CD4-positive, alpha-beta T cell (primary cell): Measurements from ENCODE around the gene CUEDC1. TPM values are rescaled to one million over a fixed set of nuclear protein-coding genes. Genes with fewer than 3 reads are reported as not detected.

Source experiments
- ATAC-seq: fragments of 200-7000 bp; cut with Tn5 transposase; one replicate; pipeline ENCODE4 v1.10.0; 2022; ENCODE audit warnings: mild to moderate bottlenecking; ENCODE audit not compliant: poor library complexity
- CTCF ChIA-PET: fragments of 350-600 bp; sonication (Branson Sonifier 250); formaldehyde crosslinking; loops from one replicate; lab custom pipeline; 2021; ENCODE audit warnings: antibody characterized with exemption, inconsistent platforms; lab: Charles Lee
- POLR2A ChIA-PET: fragments of 350-600 bp; sonication (Branson Sonifier 250); formaldehyde crosslinking; loops from one replicate; lab custom pipeline; 2021; ENCODE audit warnings: antibody characterized with exemption, inconsistent platforms; lab: Charles Lee
- DNase-seq, 14 experiments: peaks; one replicate each; pipeline ENCODE4 v3.0.0-alpha.2; 2013 to 2020; ENCODE audit warnings: mixed read lengths in 2 of 14
- H3K27ac ChIP-seq, 2 donors: one replicate each; pipeline versions ENCODE4 v1.5.1 to v1.7.0; 2013; ENCODE audit warnings: low read length in 2 of 2, low read depth in 1 of 2, mild to moderate bottlenecking in 1 of 2
- H3K27me3 ChIP-seq, 2 experiments: 1 replicate in 1 of 2; 2 replicates in 1 of 2; pipeline versions ENCODE4 v1.6.1 to v1.7.0; 2013; ENCODE audit warnings: low read length in 2 of 2, control low read depth in 1 of 2, mild to moderate bottlenecking in 1 of 2, moderate library complexity in 1 of 2; ENCODE audit not compliant: insufficient read depth in 2 of 2, control insufficient read depth in 1 of 2
- H3K36me3 ChIP-seq: one replicate; pipeline ENCODE4 v1.6.1; 2013; ENCODE audit warnings: low read length, control low read depth; ENCODE audit not compliant: insufficient read depth
- H3K4me1 ChIP-seq: one replicate; pipeline ENCODE4 v1.6.1; 2013; ENCODE audit warnings: low read length, control low read depth; ENCODE audit not compliant: insufficient read depth
- H3K4me3 ChIP-seq: one replicate; pipeline ENCODE4 v1.5.1; 2013; ENCODE audit warnings: mild to moderate bottlenecking, low read length, moderate library complexity
- H3K9me3 ChIP-seq, 2 experiments: 1 replicate in 1 of 2; 2 replicates in 1 of 2; pipeline versions ENCODE4 v1.6.1 to v1.7.0; 2013; ENCODE audit warnings: low read length in 2 of 2, mild to moderate bottlenecking in 2 of 2, control low read depth in 1 of 2, moderate library complexity in 1 of 2; ENCODE audit not compliant: control insufficient read depth in 1 of 2, insufficient read depth in 1 of 2
- H3K27ac Mint-ChIP-seq: one replicate; pipeline ENCODE4 v1.8.0; 2020; ENCODE audit warnings: mixed read lengths
- H3K27me3 Mint-ChIP-seq: one replicate; pipeline ENCODE4 v1.8.0; 2021; ENCODE audit warnings: mixed read lengths
- H3K36me3 Mint-ChIP-seq: one replicate; pipeline ENCODE4 v1.8.0; 2021; ENCODE audit warnings: low read depth, mixed read lengths
- H3K4me1 Mint-ChIP-seq: one replicate; pipeline ENCODE4 v1.8.0; 2021; ENCODE audit warnings: low read depth, mixed read lengths
- H3K4me3 Mint-ChIP-seq: one replicate; pipeline ENCODE4 v1.8.0; 2020; ENCODE audit warnings: mild to moderate bottlenecking, mixed read lengths
- H3K9me3 Mint-ChIP-seq: one replicate; pipeline ENCODE4 v1.8.0; 2020; ENCODE audit warnings: mixed read lengths
- intact Hi-C, 2 experiments: fragments of 100-400 bp; cut with DNase I in 1 of 2; cut with micrococcal nuclease in 1 of 2; formaldehyde crosslinking; loops; one replicate each; pipeline versions ENCODE4 v1.15.1 to v1.9.0; 2023 to 2025; cut with DNase I, micrococcal nuclease
- total RNA-seq, 174 experiments: library from RNA in 2 of 174; stranded (reverse) in 2 of 174; gene quantifications; one replicate each; pipeline ENCODE4 v1.2.3 and lab custom pipeline; 2021 to 2026
- TF ChIP-seq, protein P1 (sequence below): fragments of 200-600 bp; IDR thresholded peaks from one replicate; pipeline ENCODE4 v1.8.0; 2022; ENCODE audit warnings: antibody characterized with exemption, mild to moderate bottlenecking

Gene CUEDC1
- total RNA-seq, 2 experiments from 2014 or later = 0.41 to 1.0 TPM

GRCh38 chr17:57885148-57885915, 69.9 kb downstream of the CUEDC1 start:
- intact Hi-C loops = no loop called here
- Histone ChIP-seq H3K4me3 (no peak overlapping the region), H3K9me3 (no peaks in the 10 kb centered on the region), H3K27ac (no peak overlapping the region), H3K36me3 (no peaks in the 10 kb centered on the region), H3K4me1 (peaks cover under 1% of the 10 kb centered on the region), H3K27me3 (no peaks in the 10 kb centered on the region)
- H3K4me3 Mint-ChIP-seq = no peak overlapping the region
- POLR2A ChIA-PET = no interaction called here
- H3K4me1 Mint-ChIP-seq = peaks cover under 1% of the 10 kb centered on the region
- no peaks in the 10 kb centered on the region for H3K27me3 Mint-ChIP-seq
- no peak for DNase-seq
- H3K36me3 Mint-ChIP-seq = no peaks in the 10 kb centered on the region
- TF ChIP-seq, protein P1, sequence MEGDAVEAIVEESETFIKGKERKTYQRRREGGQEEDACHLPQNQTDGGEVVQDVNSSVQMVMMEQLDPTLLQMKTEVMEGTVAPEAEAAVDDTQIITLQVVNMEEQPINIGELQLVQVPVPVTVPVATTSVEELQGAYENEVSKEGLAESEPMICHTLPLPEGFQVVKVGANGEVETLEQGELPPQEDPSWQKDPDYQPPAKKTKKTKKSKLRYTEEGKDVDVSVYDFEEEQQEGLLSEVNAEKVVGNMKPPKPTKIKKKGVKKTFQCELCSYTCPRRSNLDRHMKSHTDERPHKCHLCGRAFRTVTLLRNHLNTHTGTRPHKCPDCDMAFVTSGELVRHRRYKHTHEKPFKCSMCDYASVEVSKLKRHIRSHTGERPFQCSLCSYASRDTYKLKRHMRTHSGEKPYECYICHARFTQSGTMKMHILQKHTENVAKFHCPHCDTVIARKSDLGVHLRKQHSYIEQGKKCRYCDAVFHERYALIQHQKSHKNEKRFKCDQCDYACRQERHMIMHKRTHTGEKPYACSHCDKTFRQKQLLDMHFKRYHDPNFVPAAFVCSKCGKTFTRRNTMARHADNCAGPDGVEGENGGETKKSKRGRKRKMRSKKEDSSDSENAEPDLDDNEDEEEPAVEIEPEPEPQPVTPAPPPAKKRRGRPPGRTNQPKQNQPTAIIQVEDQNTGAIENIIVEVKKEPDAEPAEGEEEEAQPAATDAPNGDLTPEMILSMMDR = no peak
- CTCF ChIA-PET = no interaction called here
- no peaks in the 10 kb centered on the region for H3K9me3 Mint-ChIP-seq
- no peak overlapping the region for H3K27ac Mint-ChIP-seq
- no peak for ATAC-seq

DNA sequence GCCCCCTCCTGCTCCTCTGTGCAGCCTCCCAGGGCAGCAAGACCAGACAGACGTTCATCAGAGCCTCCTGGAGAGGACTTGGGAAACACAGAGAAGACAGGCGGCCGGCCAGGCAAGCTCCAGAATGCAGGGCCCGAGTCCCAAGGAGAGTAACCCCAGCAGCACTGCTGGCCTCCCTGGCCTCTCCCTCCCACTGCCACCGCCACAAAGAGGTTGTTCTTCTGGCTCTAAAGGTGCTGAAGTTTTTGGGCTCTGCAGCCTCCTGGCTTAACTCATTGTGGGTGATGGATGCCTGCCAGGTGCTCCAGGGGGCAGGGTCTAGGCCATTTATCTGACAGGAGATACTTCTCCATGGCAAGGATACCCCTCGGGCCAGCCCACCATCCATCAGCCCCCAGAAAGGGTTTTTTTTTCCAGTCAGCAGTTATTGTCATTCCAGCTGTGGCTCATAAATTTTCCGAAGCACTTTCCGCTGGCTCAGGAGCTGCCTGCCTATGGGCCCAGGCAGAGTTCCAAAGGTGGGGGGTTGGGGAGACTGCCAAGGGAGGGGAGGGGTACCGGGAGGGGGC, 73.3 kb downstream of the CUEDC1 start:
- ChIA-PET POLR2A (no interaction called here), CTCF (no interaction called here)
- Mint-ChIP-seq H3K27me3 (peaks cover 6% of the 10 kb centered on the region), H3K4me1 (peaks cover 13% of the 10 kb centered on the region), H3K27ac (no peak overlapping the region), H3K4me3 (no peak overlapping the region), H3K36me3 (no peaks in the 10 kb centered on the region), H3K9me3 (no peaks in the 10 kb centered on the region)
- Histone ChIP-seq H3K27me3 (no peaks in the 10 kb centered on the region), H3K4me3 (no peak overlapping the region), H3K36me3 (no peaks in the 10 kb centered on the region), H3K27ac (no peak overlapping the region), H3K4me1 (peaks cover 7% of the 10 kb centered on the region), H3K9me3 (no peaks in the 10 kb centered on the region)
- TF ChIP-seq, protein P1 = no peak
- intact Hi-C loops = no loop called here
- DNase-seq (no peak), ATAC-seq (no peak)

GRCh38 chr17:57881143-57881542, 74.1 kb downstream of the CUEDC1 start:
- Mint-ChIP-seq H3K36me3 (no peaks in the 10 kb centered on the region), H3K9me3 (no peaks in the 10 kb centered on the region), H3K27me3 (peaks cover 8% of the 10 kb centered on the region), H3K4me3 (no peak overlapping the region), H3K27ac (no peak overlapping the region), H3K4me1 (peaks cover 13% of the 10 kb centered on the region)
- intact Hi-C loops = no loop called here
- TF ChIP-seq, protein P1 = no peak
- ChIA-PET POLR2A (no interaction called here), CTCF (no interaction called here)
- H3K27ac ChIP-seq = no peak overlapping the region
- no peaks in the 10 kb centered on the region for H3K27me3 ChIP-seq
- no peak overlapping the region for H3K4me3 ChIP-seq
- peaks cover 7% of the 10 kb centered on the region for H3K4me1 ChIP-seq
- H3K36me3 ChIP-seq = no peaks in the 10 kb centered on the region
- no peak for DNase-seq
- H3K9me3 ChIP-seq = no peaks in the 10 kb centered on the region
- ATAC-seq = no peak
